Middle frontal gyrus (tissue), 1 donor: ENCODE results near the gene SUN1.

Experiments
- DNase-seq: peaks from one replicate; pipeline ENCODE4 v3.0.0-alpha.2; 2015; ENCODE audit warnings: low spot score; ENCODE audit errors: extremely low spot score

Gene SUN1

DNA sequence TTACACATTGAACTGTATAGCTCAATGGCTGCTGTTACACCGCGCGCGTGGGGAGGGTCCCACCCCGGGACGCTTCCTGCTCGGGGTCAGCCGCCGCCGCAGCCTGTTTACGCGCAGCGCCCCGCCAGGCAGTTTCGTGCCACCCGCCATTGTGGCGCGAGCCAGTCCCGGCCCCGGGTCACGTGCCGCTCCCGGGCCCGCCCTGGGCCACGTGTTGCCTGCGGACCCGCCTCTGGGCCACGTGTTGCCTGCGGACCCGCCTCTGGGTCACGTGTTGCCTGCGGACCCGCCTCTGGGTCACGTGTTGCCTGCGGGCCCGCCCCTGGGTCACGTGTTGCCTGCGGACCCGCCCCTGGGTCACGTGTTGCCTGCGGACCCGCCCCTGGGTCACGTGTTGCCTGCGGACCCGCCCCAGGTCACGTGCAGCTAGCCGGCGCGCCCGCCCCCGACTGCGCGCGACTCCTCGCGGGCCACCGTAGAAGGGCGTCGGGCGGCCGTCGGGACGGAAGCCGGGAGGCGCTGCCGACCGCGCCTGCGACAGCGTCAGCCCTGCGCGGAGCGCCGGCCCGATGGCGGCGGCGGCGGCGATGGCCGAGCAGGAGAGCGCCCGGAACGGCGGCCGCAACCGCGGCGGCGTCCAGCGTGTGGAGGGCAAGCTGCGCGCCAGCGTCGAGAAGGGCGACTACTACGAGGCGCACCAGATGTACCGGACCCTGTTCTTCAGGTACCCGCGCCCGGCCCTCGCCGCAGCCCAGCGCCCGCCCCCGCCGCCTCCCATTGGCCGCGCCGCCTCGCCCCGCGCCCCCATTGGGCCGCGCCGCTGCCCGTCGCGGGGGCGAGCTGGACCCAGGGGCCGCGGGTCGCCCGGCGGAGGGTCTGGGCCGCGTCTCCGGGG lies 44.0 kb downstream of the SUN1 start, which contains the start of gene GET4:
Gene GET4, plus strand, starts transcription at position 478 of the 895 bp plus-strand sequence. Its CDS starts 92 bp downstream, at position 570.
- peak; percentile 84 for DNase-seq

DNA sequence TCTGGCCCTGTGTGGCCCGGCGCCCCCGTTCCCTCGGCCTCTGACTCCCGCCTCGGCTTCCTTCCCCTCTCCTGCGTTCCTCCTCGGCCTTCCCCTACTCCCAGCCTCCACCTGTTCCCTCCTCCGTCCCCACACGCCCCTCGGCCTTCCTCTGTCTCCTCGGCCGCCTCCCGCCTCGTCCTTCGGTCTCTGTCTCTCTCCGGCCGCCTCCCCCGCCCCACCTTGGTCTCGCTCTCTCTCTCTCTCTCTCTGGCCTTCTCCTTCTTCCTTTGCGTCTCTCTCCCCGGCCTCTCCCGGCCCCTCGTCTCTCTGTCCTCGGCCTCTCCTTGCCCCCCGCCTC lies 44.7 kb downstream of the SUN1 start:
- DNase-seq = no peak

DNA sequence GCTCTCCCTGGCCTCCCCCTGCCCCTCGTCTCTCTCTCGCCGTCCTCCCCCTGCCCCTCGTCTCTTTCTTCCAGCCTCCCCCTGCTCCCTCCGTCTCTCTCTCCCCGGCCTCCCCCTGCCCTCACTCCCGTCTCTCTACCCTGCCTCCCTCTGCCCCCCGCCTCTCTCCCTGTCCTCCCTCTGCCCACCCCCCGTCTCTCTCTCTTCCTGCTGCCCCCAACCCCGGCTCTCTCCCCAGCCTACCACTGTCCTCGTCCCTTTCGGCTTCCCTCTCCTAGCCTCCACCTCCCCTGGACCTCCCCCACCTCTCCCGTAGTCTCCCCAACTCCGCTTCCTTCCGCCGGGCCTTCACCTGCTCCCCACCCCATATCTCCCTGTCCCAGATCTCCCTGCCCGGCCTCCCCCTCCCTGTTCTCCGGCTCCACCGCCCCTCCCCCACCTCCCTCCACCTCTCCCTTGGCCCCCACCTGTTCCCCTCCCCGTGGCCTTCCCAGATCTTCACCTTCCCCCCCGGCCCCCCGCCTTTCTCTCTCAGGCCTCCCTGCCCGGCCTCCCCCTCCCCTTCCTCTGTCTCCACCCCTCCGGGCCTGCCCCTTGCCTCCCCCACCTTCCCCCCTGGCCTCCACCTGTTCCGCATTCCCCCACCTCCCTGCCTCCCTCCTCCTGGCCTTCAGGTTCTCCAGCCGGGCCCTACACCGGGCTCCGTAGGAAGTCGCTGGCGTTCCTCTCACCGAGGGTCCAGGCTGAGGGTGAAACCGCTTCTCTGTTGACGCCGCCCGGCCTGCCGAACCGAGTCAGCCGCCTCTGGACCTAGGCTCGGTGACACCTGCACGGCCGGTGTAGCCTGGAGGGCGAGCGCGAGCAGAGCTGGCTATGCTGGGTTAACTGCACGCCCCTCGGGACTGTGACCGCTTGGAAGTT lies 45.3 kb downstream of the SUN1 start:
- DNase-seq = no peak

DNA sequence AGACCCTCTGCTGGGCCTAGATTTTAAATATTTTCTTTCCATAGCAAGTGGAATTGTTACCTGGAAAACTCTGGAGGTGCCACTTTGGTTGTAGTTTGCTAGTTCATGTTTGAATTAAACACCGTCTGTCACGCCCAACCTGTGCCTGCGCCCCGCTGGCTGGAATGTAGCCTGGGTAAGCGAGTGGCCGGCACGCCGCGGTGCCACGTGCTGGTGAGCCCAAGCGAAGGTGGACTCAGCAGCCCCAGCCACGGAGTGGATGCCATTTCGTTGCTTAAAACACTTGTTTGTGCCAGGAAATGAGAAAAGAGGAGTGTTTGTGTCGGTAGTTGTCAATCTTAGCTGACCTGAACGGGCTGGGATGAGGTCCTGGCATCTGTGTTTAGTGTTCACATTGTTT lies 46.8 kb downstream of the SUN1 start:
- DNase-seq = no peak

DNA sequence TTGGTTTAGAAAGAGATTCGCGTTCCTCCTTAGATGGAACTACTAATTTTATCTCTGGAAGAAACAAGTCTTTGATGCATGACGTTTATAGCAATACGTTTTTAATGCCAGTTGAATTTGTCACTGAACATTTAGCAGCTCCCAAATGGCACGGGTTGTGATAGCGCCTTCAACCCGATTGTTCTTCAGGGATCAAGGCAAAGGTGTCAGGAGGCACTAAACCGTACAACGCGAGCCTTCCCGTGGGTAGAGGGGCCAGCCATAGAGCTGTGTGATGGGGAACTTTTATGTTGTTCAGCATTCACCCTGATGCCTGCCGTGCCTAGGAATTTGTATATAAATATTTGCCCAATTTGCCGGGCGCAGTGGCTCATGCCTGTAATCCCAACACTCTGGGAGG lies 47.4 kb downstream of the SUN1 start:
- DNase-seq = no peak

DNA sequence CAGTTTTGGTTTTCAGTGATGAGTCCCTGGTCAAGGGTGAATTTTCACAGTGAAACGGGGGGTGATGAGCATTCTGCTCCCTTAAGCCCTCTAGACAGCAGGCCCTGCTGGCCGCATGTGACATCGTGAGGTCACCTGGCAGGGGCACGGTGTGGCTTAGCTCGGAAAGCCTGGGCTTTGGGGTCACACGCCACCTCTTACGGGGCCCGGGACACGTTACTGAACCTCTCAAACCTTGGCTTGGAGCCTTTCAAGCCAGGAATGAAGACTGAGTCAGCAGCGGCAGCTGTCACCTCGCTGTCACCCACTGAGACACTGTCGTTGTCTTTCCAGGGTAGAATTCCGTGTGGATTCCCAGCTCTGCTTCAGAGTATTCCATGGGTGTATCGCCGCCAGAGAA lies 48.2 kb downstream of the SUN1 start:
- DNase-seq = no peak

DNA sequence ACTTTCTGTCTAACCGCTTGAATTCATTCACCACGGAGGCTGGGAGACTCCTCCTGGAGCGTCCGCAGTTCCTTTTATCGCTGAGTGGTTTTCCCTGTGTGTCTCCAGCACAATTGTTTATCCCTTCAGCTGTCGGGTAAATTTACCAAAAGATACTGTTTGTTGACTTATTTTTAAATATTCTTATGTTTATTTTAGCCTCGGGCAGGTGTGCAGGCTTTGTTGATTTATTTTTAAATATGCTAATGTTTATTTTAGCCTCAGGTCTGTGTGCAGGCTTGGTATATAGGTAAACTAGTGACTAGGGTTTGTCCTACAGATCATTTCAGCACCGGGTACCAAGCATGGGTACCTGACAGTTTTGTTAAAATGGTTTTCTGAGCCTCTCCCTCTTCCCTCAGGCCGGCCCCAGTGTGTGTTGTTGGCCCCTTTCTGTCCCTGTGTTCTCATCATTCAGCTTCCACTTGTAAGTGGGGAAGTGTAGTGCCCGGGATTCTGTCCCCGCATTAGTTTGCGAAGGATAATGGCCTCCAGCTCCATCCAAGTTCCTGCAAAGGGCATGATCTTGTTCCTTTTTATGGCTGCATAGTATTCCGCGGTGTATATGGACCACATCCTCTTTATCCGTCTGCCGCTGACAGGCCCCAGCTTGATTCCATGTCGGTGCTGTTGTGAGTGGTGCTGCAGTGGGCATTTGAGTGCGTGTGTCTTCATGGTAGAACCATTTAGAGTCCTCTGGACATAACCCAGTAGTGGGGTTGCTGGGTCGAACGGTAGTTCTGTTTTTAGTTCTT lies 49.4 kb downstream of the SUN1 start:
- no peak for DNase-seq

DNA sequence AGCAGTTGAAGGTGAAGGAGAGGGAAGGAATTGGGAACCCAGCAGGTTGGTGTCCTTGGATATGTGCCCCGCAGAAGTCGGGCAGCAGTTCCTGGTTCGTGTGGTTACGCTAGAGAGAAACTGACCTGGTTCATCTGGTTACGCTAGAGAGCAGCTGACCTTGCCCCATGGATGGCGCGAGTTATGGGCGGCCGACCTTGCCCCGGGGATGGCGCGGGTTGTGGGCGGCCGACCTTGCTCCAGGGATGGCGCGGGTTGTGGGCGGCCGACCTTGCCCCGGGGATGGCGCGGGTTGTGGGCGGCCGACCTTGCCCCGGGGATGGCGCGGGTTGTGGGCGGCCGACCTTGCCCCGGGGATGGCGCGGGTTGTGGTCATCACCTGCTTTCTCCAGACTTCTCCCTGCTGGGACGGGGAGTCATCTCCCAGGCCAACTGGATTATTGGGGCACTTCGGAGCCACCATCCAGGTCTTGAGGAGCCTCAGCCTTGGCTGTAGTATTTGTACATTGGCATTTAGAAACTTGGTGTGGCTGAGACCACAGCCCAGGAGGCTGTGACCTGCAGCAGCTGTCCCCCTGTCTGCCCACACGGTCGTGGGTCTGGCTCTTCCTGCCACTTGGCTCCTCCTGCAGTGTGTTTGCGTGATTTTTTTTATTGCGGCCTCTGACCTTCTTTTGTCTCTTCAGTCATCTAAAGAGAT lies 50.2 kb downstream of the SUN1 start:
- no peak for DNase-seq

DNA sequence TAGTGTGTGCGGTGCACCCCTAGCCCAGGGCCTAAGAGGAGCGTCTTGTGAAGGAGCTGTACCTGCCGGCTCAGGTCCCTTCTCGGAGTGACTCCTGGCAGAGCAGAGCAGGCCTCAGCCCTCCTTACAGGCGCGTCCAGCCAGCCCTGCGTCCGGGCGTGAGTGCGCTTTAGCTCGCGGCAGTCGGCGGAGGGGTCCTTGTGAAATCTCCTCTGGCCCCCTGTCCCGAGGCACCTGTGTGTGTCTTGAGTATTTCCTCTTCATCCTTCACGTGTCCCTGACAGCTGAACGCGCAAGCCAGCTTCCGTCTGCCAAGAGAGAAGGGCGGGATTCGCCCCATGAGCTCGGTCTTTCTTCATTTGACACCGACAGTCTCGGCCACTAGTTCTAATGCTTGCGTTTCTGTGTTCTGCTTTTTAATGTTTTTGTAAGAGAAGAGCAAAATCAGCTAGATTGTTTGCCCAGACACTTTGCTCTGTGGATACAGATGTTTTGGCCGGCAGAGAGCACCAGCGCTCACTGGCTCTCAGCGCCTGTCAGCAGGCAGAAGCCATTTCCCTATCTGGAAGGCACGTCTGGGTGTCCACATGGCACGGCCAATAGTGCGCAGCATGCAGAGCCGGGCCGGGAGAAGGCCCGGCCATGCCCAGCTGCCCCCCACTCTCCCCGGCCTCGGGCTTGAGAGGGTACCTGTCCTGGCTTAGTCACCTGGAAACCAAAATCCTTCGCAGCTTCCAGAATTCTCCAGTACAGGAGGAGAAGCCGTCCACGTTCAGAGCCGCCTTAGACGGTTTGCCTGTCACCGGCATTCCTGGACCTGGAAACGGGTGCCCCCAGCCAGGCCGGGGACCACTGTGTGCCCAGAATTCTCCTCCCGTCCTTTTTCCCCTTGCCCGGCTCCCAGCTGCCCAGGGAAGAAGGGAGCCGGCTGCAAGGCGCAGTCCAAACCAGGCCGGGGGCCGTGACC lies 51.1 kb downstream of the SUN1 start:
- no peak for DNase-seq

DNA sequence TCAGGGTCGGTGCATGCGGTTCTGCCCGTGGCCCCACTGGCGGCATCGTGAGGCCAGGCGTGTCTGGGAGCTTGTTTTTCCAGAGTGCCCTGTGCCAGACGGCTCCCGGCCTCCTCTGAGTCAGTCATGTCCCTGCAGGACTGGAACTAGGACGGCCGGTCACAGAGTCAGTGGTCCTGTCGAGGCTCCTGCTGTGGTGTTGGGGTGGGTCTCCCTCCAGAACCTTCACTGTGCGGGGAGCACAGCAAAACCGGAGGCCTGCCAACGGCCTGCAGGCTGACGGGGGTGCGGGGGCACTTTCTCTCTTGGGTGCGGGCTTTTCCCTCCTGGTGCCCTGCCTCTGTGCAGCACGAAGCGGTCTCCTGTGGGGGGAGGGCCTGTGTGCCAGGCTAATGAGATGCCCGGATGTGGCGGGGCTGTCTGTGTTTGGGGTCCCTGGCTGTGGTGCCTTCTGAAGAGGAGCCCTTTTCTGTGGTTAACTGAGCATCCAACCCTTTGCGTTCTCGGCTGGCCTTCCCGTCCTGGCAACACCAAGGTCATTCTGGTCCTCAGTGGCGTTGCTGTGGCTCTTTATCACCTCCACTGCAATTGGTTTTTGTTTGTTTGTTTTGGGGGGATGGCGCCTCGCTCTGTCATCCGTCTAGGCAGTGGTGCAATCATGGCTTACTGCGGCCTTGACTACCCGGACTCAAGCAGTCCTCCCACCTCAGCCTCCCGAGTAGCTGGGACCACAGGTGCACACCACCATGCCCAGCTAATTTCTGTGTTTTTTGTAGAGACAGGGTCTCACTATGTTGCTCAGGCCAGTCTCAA lies 52.1 kb downstream of the SUN1 start:
- no peak for DNase-seq

DNA sequence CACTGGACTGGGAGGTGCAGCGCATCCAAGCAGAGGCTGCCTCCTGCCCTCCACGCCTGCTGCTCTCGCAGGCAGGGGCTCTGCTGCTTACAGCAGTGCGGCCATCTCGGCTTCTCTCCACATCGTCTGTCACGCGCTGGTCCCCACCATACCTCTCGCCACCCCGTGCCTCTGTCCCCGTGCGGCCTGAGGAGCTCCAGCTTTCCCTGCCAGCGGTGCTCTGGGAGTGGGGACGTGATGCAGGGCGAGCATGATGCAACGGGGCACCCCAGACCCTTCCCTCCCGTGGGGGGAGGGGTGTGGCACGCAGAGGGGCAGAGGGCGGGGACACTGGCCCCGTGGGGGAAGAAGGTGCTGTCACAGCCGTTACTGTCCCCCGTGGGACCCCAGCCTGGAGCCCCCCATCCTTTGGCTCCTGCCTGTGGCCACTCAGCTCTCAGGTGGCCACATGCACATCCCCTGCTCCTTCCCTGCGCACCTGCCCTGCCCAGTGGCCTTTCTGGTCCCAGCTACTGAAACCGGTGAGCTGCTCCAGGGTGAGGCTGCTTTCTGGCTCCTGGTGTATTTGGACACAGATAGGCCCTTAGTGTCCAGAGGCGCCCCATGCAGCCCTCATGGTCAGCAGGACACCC lies 53.1 kb downstream of the SUN1 start:
- no peak for DNase-seq

DNA sequence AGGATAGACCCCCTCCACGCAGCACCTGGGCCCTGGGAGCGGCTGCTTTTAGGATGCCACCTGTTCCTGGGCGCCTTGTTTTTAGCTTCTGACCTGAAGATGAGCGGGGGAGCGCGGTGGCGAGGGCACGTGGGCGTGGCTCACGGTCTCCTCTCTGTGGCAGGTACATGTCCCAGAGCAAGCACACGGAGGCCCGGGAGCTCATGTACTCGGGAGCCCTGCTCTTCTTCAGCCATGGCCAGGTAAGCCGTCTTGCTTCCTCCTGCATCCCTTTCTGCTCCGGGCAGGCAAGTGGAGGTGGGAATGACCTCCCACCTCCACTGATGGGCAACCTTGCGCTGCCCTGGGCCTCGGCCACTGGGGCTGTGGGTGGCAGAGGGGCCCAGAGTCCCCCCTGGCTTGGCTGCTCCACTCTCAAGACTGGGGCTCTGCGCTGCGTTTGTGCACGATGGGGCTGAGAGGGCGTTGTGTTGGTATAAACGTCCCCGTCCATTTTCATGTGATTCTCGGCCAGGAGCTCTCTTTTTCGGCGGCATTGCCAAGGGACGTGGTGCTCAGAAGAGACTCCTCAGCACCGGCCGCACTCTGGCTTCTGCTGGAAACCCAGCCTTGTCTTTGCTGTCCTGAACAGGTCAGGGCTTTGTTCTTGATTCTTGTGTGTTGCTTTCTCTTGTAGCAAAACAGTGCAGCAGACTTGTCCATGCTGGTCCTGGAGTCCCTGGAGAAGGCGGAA lies 53.8 kb downstream of the SUN1 start:
- DNase-seq = no peak

DNA sequence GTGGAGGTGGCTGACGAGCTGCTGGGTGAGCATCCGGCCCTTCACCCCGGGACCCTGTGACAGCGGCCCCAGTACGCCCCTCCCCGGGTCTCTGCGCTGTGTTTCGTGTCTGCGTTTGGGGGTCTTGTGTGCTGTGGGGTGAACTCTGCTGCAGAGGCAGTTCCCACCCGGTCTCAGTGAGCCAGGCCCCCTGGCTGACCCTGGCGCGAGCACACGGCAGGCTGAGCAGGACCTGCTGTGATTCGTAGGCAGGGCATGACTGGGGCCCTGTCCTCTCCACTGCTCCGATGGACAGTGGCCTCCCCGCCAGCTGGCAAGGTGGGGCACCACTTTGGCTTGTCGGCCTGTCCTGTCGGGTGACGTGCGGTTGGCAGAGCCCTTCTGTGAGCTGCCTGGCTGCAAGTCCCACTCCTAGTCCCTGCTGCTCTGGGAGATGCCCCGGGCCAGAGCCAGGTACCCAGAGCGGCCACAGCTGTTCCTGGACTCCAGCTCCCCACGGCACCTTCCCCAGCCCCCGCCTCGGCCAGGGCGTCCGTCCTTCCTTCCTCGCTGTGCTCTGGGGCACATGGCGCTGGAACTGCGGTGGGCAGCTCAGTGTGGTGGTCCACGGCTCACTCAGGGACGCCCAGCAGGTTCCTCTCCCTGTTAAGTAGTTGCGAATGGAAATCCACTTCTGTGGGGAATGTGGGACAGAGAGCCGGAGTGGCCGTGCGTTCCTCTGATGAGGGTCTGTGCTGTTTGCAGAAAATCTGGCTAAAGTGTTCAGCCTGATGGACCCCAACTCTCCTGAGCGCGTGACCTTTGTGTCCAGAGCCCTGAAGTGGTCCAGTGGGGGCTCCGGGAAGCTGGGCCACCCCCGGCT lies 54.6 kb downstream of the SUN1 start:
- DNase-seq = no peak

DNA sequence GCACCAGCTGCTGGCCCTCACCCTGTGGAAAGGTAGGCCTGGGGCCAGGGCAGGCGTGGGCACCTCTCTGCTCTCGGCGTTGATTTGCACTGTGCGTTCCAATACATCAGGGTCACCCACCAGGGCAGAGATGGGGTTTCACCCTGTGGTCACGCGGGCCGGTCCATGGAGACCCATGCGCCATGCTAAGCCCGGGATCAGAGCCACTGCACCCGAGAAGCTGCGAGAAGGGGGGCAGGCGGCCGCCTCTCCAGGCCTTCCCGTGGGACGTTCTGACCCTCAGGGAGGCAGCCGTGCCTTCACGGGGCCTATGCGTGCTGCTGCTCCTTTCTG lies 55.2 kb downstream of the SUN1 start:
- no peak for DNase-seq

DNA sequence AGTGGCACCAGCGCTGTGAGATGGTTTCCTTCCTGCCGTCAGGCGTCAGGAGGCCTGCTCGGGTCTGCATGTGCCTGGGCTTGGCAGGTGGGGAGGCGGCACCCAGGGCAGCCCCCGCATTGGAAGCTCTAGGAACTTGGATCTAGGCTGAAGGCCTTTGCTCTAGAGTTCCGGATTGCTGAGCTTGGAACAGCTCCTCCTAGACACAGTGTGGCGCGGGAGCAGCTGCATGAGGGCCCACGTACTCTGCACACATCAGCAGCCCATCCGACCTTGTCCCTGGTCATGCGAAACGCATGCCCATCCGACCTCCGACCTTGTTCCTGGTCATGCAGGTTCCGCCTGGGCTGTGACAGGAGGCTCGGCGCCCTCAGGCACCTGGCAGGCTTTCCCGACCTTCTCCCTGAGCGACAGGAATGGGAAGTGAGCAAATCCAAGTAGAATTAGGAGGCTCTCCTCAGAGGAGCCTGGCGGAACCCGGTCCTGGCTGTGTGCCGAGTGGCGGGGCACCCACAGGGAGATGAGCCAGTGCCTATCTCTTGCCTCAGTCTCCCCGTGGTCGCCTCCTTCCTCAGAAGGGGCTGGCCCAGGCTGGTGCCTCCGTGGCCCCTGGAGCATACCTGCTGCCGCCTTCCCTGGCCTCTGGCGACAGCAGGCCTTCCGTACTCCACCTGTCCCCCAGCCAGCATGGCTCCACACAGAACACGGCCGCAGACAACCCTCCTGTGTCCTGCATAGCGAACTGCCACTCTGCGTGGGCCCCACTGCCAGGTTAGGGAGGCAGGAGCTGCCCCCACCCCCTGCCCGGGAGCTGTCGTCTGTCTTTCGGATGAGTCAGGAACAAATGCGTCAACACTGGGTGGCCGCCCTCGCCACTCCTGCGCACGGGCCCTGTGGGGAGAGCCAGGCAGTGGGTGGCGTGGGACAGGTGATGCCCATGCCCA lies 56.1 kb downstream of the SUN1 start:
- DNase-seq = no peak

DNA sequence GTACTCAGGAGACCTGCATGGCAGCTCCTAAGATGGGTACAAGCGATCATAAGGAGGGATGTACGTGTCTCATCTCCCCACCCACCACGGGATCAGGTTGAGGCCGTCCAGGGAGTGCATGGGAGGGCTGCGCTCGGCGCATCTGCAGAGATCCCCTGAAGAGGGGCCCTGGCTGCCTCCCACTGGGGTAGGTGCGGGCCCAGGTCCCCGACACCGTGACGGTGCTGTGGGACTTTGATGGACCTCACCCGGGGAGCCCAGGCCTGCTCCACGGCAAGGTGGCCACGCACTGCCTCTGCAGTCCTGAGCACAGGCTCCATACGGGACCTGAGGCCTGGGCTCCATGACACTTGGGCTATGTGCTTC lies 56.7 kb downstream of the SUN1 start:
- no peak for DNase-seq
